ENCODE data around the gene B4GALT5. TPM values are rescaled to one million over a fixed set of nuclear protein-coding genes. Genes with fewer than 3 reads are reported as not detected.

Gene B4GALT5
- polyA plus RNA-seq, 1 of the 3 experiments (the other 2 are of a cell fraction) = 35.1 TPM

- Histone ChIP-seq H3K4me3 (ENCODE audit: low read depth in 2 of 2, low read length in 1 of 2) (no peak overlapping the region), H3K9me3 (no peaks in the 10 kb centered on the region), H3K4me2 (no peak overlapping the region), H4K20me1 (ENCODE audit: insufficient read depth) (peaks cover 81% of the 10 kb centered on the region), H3K9ac (no peak overlapping the region), H3K36me3 (replicated peaks in 1 of 2; ENCODE audit: control insufficient read depth in 1 of 2, insufficient read depth in 2 of 2, low read length in 1 of 2) (no peaks in the 10 kb centered on the region), H3K9me2 (no peaks in the 10 kb centered on the region), H2AFZ (ENCODE audit: low read depth) (no peak overlapping the region), H3F3A (replicated peaks; ENCODE audit: insufficient read depth) (peaks cover 17% of the 10 kb centered on the region), H3K4me1 (ENCODE audit: control insufficient read depth in 1 of 2, insufficient read depth in 2 of 2, low read depth in 1 of 2, low read length in 1 of 2) (peaks cover 18 to 34% of the 10 kb centered on the region in 2 experiments), H3K27ac (ENCODE audit: low read depth in 2 of 2, low read length in 1 of 2) (no peak overlapping the region), H3K27me3 (ENCODE audit: insufficient read depth) (no peaks in the 10 kb centered on the region), H3K79me2 (ENCODE audit: insufficient read depth) (peaks cover 98% of the 10 kb centered on the region)
- no peak for DNase-seq
- CTCF ChIA-PET = interaction anchor here (1.1 to 1.3 kb wide), 3 partner anchors 15 to 117 kb away, joined by 3 to 4 read pairs (median 3); partner anchors contain the start of gene SLC9A8
- POLR2A ChIA-PET = no interaction called here
- TF ChIP-seq CTCF (IDR thresholded peaks at IDR 0.05) (no peak), RCOR1 (IDR thresholded peaks at IDR 0.05; ENCODE audit: low read length) (no peak), RAD21 (IDR thresholded peaks at IDR 0.05; ENCODE audit: low read length) (no peak), TCF12 (IDR thresholded peaks at IDR 0.05) (no peak), SMC3 (IDR thresholded peaks at IDR 0.05; ENCODE audit: low read depth, low read length) (no peak), FOXM1 (IDR thresholded peaks at IDR 0.05; ENCODE audit: low read depth) (no peak)
- 89% methylated on average over 3 of the region's 3 CpGs for WGBS (ENCODE audit: low lambda C conversion rate)
Measured at GRCh38 chr20:49695830-49696229, 17.8 kb downstream of the B4GALT5 start.

GRCh38 chr20:49694450-49695071 is 19.1 kb downstream of the B4GALT5 start:
- Histone ChIP-seq H3F3A (replicated peaks; ENCODE audit: insufficient read depth) (peaks cover 11% of the 10 kb centered on the region), H3K9me3 (no peaks in the 10 kb centered on the region), H3K27ac (ENCODE audit: low read depth in 2 of 2, low read length in 1 of 2) (no peak overlapping the region), H3K9ac (no peak overlapping the region), H3K4me2 (no peak overlapping the region), H3K4me3 (ENCODE audit: low read depth in 2 of 2, low read length in 1 of 2) (no peak overlapping the region), H3K4me1 (ENCODE audit: control insufficient read depth in 1 of 2, insufficient read depth in 2 of 2, low read depth in 1 of 2, low read length in 1 of 2) (peaks cover 15 to 34% of the 10 kb centered on the region in 2 experiments), H3K79me2 (ENCODE audit: insufficient read depth) (peaks cover 98% of the 10 kb centered on the region), H2AFZ (ENCODE audit: low read depth) (no peak overlapping the region), H3K9me2 (no peaks in the 10 kb centered on the region), H4K20me1 (ENCODE audit: insufficient read depth) (peaks cover 93% of the 10 kb centered on the region), H3K36me3 (replicated peaks in 1 of 2; ENCODE audit: control insufficient read depth in 1 of 2, insufficient read depth in 2 of 2, low read length in 1 of 2) (no peaks in the 10 kb centered on the region), H3K27me3 (ENCODE audit: insufficient read depth) (no peaks in the 10 kb centered on the region)
- WGBS (ENCODE audit: low lambda C conversion rate) = 83% methylated on average over 2 of the region's 2 CpGs
- CTCF ChIA-PET = no interaction called here
- DNase-seq = no peak
- TF ChIP-seq RFX5 (IDR thresholded peaks at IDR 0.05; ENCODE audit: low read length) (no peak), TCF12 (IDR thresholded peaks at IDR 0.05) (no peak), MAX (IDR thresholded peaks at IDR 0.05; ENCODE audit: low read depth) (no peak), SIN3A (IDR thresholded peaks at IDR 0.05; ENCODE audit: borderline replicate concordance, low read depth, low read length) (no peak), USF1 (IDR thresholded peaks at IDR 0.05; ENCODE audit: borderline replicate concordance, low read depth) (no peak), EZH2phosphoT487 (IDR thresholded peaks at IDR 0.05; ENCODE audit: borderline replicate concordance, low read depth) (no peak), FOXM1 (IDR thresholded peaks at IDR 0.05; ENCODE audit: low read depth) (no peak), REST (IDR thresholded peaks at IDR 0.05; ENCODE audit: low read depth, low read length) (no peak), FOXJ3 (CRISPR knock-in tag; IDR thresholded peaks at IDR 0.05) (no peak), RXRA (IDR thresholded peaks at IDR 0.05; ENCODE audit: borderline replicate concordance, low read depth) (no peak), ZBTB33 (IDR thresholded peaks at IDR 0.05; ENCODE audit: borderline replicate concordance, low read depth) (no peak), CHD2 (IDR thresholded peaks at IDR 0.05; ENCODE audit: low read length, partially characterized antibody) (no peak), SMC3 (IDR thresholded peaks at IDR 0.05; ENCODE audit: low read depth, low read length) (no peak), ELF1 (IDR thresholded peaks at IDR 0.05) (no peak), FOSL2 (IDR thresholded peaks at IDR 0.05; ENCODE audit: borderline replicate concordance, low read depth) (no peak), MEF2A (IDR thresholded peaks at IDR 0.05; ENCODE audit: borderline replicate concordance, low read depth) (no peak)
- POLR2A ChIA-PET = no interaction called here

Data from SK-N-SH (cell line).